Left lung (tissue), 10 donors: ENCODE data around the gene EBI3. TPM values are rescaled to one million over a fixed set of nuclear protein-coding genes. Genes with fewer than 3 reads are reported as not detected.
"Not testable (repeated sequence)": the region's sequence is repeated elsewhere in the genome, so short reads cannot be mapped to it uniquely, and the experiment has no call there.

Experiments used
- ATAC-seq: fragments of 200-7000 bp; cut with Tn5 transposase; one replicate; pipeline ENCODE4 v1.9.1; 2020; ENCODE audit warnings: moderate library complexity
- DNase-seq, 4 donors: peaks; one replicate each; pipeline ENCODE4 v3.0.0-alpha.2; 2013 to 2020
- H3K27ac ChIP-seq, 2 donors: fragments of 200-600 bp; sonication (generic) in 1 of 2; one replicate each; pipeline versions ENCODE4 v1.5.0 to v1.8.0; 2020 to 2021
- H3K27me3 ChIP-seq, 2 donors: fragments of 200-600 bp; sonication (generic) in 1 of 2; one replicate each; pipeline versions ENCODE4 v1.5.0 to v1.8.0; 2020 to 2021
- H3K36me3 ChIP-seq, 2 donors: fragments of 200-600 bp; sonication (generic) in 1 of 2; one replicate each; pipeline versions ENCODE4 v1.5.0 to v1.8.0; 2020 to 2021
- H3K4me1 ChIP-seq, 2 donors: fragments of 200-600 bp; one replicate each; pipeline ENCODE4 v1.8.0; 2021
- H3K4me3 ChIP-seq, 2 donors: fragments of 200-600 bp; sonication (generic) in 1 of 2; one replicate each; pipeline versions ENCODE4 v1.5.0 to v1.8.0; 2020 to 2021; ENCODE audit warnings: mild to moderate bottlenecking in 1 of 2
- H3K9me3 ChIP-seq, 2 donors: fragments of 200-600 bp; sonication (generic) in 1 of 2; one replicate each; pipeline versions ENCODE4 v1.5.0 to v1.8.0; 2020 to 2021
- intact Hi-C, 2 donors: fragments of 100-400 bp; cut with DNase I; formaldehyde crosslinking; loops; one replicate each; pipeline versions ENCODE4 v1.11.2 to v1.14.2; 2022
- polyA plus RNA-seq, 6 donors: library from polyadenylated mRNA; unstranded; fragments of 120-200 nt; gene quantifications; one replicate each; pipeline ENCODE4 v1.2.1, GENCODE V29; 2013; ENCODE audit not compliant: insufficient read length in 6 of 6
- total RNA-seq, 2 donors: library from RNA; stranded (reverse); fragmentation: NEBNext Ultra II Directional; extraction: Animal tissue kit (Norgen Biotek cat#: 25700); gene quantifications; one replicate each; pipeline ENCODE4 v1.2.1, GENCODE V29; 2021
- TF ChIP-seq, protein P1 (sequence below), 2 donors: fragments of 200-600 bp; sonication (generic) in 1 of 2; IDR thresholded peaks; one replicate each; pipeline versions ENCODE4 v1.5.0 to v1.8.0; 2021; ENCODE audit warnings: antibody characterized with exemption in 2 of 2
- donor health status: DM: no; HTN: yes; CAD: no.
- donor health status: DM: no; HTN: no; CAD: no.

The EBI3 gene
- total and polyA plus RNA-seq, 8 donors: 0.39 to 6.0 (median 0.64) TPM

DNA sequence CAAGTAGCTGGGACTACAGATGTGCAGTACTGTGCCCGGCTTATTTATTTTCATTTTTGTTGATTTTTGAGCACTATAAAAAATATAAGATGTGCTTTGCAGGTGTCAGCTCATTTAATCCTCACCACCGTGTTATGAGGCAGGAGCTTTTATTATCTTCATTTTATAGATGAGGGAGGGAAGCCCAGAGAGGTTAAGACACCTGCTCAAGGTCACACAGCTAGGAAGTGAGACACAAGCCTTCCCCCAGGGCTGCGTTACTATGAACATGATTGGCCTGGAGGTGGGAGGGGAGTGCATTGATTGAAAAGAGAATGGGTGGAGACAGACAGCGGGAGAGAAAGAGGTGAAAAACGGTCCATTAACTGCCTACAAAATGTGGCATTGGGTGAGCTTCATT lies 39.7 kb upstream of the EBI3 start:
- Histone ChIP-seq H3K27me3 (peaks cover 0 to 22% of the 10 kb centered on the region in 2 donors), H3K27ac (no peak overlapping the region), H3K36me3 (no peaks in the 10 kb centered on the region), H3K9me3 (no peaks in the 10 kb centered on the region), H3K4me3 (no peak overlapping the region), H3K4me1 (no peaks in the 10 kb centered on the region)
- DNase-seq: no peak
- intact Hi-C loops: no loop called here
- ATAC-seq: no peak
- TF ChIP-seq, protein P1, sequence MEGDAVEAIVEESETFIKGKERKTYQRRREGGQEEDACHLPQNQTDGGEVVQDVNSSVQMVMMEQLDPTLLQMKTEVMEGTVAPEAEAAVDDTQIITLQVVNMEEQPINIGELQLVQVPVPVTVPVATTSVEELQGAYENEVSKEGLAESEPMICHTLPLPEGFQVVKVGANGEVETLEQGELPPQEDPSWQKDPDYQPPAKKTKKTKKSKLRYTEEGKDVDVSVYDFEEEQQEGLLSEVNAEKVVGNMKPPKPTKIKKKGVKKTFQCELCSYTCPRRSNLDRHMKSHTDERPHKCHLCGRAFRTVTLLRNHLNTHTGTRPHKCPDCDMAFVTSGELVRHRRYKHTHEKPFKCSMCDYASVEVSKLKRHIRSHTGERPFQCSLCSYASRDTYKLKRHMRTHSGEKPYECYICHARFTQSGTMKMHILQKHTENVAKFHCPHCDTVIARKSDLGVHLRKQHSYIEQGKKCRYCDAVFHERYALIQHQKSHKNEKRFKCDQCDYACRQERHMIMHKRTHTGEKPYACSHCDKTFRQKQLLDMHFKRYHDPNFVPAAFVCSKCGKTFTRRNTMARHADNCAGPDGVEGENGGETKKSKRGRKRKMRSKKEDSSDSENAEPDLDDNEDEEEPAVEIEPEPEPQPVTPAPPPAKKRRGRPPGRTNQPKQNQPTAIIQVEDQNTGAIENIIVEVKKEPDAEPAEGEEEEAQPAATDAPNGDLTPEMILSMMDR (IDR thresholded peaks at IDR 0.05): no peak

DNA sequence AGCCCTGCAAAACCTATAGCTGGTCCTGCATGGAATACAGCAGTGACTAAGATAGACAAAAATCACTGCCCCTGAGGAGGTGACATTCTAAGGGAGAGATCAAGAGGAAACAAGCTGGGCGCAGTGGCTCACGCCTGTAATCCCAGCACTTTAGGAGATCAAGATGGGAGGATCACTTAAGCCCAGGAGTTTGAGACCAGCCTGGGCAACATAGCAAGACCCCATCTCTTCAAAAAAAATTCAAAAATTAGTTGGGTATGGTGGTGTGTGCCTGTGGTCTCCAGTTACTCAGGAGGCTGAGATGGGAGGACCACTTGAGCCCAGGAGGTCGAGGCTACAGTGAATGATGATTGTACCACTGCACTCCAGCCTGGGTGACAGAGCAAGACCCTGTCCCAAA lies 36.8 kb upstream of the EBI3 start:
- H3K36me3 ChIP-seq, ATAC-seq, intact Hi-C loops, DNase-seq, H3K4me1 ChIP-seq, H3K27ac ChIP-seq, H3K9me3 ChIP-seq, H3K4me3 ChIP-seq: not testable (repeated sequence)
- H3K27me3 ChIP-seq: peaks cover under 1 to 51% of the 10 kb centered on the region in 2 donors

DNA sequence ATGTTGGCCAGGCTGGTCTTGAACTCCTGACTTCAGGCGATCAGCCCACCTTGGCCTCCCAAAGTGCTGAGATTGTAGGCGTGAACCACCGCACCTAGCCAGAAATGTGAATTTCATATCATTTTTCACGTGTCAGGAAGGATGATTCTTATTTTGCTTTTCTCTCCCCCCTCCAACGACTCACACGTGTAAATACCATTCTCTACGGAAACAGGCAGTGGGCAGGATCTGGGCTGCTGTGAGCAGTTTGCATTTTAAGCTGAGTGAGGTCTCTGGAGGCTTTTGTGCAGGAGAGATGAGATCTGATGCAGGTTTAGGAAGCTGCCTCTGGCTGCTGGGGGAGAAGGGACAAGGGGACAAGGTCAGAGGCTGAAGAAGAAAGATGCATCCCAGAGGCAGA lies 35.0 kb upstream of the EBI3 start:
- Histone ChIP-seq H3K27me3 (peaks cover 12 to 69% of the 10 kb centered on the region in 2 donors), H3K4me1 (peaks cover 0 to 8% of the 10 kb centered on the region in 2 donors), H3K36me3 (no peaks in the 10 kb centered on the region), H3K9me3 (no peaks in the 10 kb centered on the region), H3K27ac (no peak overlapping the region), H3K4me3 (no peak overlapping the region)
- TF ChIP-seq, protein P1 (IDR thresholded peaks at IDR 0.05): no peak
- DNase-seq: no peak
- no peak for ATAC-seq
- intact Hi-C loops: no loop called here

DNA sequence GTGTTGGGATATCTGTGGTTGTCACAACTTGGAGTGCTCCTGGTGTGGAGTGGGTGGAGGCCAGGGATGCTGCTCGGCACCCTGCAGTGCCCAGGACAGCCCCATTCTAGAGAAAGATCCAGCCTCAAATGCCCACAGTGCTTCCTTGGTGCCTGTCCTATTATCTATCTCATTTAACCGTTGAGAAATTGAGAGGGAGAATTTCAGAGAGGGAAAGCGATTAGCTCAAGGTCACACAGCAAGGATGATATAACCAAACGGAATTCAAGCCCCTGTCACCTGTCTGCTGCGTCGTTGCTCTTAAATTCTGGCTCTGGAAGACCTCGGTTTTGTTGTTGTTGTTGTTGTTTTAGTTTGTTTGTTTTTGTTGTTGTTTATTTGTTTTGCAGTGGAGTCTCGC lies 33.3 kb upstream of the EBI3 start:
- peaks cover 12 to 86% of the 10 kb centered on the region in 2 donors for H3K27me3 ChIP-seq
- H3K36me3 ChIP-seq: no peaks in the 10 kb centered on the region
- TF ChIP-seq, protein P1 (IDR thresholded peaks at IDR 0.05): no peak
- no peak for DNase-seq
- H3K9me3 ChIP-seq: no peaks in the 10 kb centered on the region
- intact Hi-C loops: no loop called here
- peaks cover 0 to 8% of the 10 kb centered on the region in 2 donors for H3K4me1 ChIP-seq
- H3K4me3 ChIP-seq: no peak overlapping the region
- ATAC-seq: no peak
- H3K27ac ChIP-seq: no peak overlapping the region

DNA sequence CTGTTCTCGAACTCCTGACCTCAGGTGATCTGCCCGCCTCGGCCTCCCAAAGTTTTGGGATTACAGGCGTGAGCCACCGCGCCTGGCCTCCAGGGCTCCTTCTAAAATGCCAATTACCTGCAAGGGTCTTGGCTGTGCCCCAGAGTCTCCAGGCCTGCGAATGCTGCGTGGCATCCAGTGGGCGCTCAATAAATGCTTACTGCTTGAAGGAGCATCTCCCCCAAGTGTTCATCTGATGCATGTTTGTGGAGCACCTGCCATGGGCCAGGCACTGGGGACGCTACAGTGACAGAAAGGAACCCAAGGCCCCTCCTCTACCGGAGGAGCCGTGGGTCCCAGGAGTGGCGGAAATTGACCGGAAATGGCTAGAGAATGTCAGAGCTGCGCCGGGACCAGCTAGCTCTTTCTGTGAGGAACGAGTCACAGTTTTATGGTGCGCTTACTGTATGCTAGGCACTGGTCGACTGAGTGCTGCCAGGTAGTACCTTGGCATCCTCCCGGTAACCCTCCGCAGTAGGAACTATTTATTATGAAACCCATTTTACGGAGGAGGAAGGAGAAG lies 32.7 kb upstream of the EBI3 start:
- Histone ChIP-seq H3K4me3 (no peak overlapping the region), H3K27me3 (peaks cover 12 to 86% of the 10 kb centered on the region in 2 donors), H3K4me1 (peaks cover 0 to 8% of the 10 kb centered on the region in 2 donors), H3K9me3 (no peaks in the 10 kb centered on the region), H3K36me3 (no peaks in the 10 kb centered on the region), H3K27ac (no peak overlapping the region)
- ATAC-seq (no peak), DNase-seq (no peak)
- intact Hi-C loops: no loop called here
- TF ChIP-seq, protein P1 (IDR thresholded peaks at IDR 0.05): no peak

DNA sequence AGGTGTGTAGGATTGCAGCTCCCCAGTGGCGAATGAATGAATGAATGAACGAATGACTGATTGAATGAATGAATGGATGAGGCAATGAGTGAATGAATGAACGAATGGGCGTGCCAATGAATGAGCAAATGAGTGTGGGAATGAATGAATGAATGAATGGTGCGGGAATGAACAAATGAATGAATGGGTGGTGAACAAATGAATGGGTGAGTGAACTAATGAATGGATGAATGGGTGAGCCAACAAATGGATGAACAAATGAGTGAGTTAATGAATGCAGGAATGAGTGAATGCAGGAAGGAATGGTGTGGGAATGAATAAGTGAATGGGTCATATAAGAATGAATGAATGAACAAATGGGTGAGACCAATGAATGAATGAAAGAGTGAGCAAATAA lies 32.1 kb upstream of the EBI3 start:
- Histone ChIP-seq H3K27me3 (peaks cover 12 to 86% of the 10 kb centered on the region in 2 donors), H3K27ac (no peak overlapping the region), H3K4me1 (peaks cover 0 to 8% of the 10 kb centered on the region in 2 donors), H3K4me3 (no peak overlapping the region), H3K36me3 (no peaks in the 10 kb centered on the region), H3K9me3 (no peaks in the 10 kb centered on the region)
- intact Hi-C loops: no loop called here
- ATAC-seq: no peak
- no peak for DNase-seq
- TF ChIP-seq, protein P1 (IDR thresholded peaks at IDR 0.05): no peak
